PC-9 (cell line): ENCODE data around the gene IGFBP5.

Source experiments
- EZH2 ChIP-seq: fragments of 200-600 bp; sonication (generic); IDR thresholded peaks from 2 replicates; pipeline ENCODE4 v1.8.0; 2017; ENCODE audit warnings: antibody characterized with exemption, low read depth
- TF ChIP-seq, protein P1 (sequence below): fragments of 200-600 bp; sonication (generic); conservative IDR thresholded peaks from 2 replicates; pipeline ENCODE4 v1.6.1; 2017; ENCODE audit warnings: mixed run types, antibody characterized with exemption, mild to moderate bottlenecking, moderate library complexity

DNA sequence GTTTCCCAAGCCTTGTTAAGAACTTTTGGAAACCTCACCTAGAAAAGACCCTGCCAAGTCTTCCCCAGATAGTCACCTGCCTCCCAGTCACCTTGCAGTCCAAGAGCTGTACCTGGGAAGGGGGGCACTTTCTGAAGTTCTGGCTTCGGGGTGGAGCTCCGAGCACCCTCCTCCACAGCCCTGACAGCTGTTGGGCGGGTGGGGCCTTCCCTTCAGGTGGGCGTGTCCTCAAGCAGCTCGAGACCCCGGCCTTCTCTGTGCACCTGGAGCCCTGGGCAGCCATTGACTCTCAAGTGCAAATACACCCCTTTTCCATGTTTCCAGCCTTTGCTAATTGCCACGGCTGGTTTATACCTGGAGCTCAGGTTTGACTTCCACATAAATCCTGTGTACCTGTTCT is 37.0 kb upstream of the IGFBP5 start:
- TF ChIP-seq, protein P1, sequence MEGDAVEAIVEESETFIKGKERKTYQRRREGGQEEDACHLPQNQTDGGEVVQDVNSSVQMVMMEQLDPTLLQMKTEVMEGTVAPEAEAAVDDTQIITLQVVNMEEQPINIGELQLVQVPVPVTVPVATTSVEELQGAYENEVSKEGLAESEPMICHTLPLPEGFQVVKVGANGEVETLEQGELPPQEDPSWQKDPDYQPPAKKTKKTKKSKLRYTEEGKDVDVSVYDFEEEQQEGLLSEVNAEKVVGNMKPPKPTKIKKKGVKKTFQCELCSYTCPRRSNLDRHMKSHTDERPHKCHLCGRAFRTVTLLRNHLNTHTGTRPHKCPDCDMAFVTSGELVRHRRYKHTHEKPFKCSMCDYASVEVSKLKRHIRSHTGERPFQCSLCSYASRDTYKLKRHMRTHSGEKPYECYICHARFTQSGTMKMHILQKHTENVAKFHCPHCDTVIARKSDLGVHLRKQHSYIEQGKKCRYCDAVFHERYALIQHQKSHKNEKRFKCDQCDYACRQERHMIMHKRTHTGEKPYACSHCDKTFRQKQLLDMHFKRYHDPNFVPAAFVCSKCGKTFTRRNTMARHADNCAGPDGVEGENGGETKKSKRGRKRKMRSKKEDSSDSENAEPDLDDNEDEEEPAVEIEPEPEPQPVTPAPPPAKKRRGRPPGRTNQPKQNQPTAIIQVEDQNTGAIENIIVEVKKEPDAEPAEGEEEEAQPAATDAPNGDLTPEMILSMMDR: no peak
- TF ChIP-seq EZH2: no peak
